Measurements from ENCODE around the gene CNPPD1.

CNPPD1 gene

GRCh38 chr2:219176818-219177551 lies at the start of gene CNPPD1:
TSS of gene CNPPD1 (minus strand) at chr2:219176925. CDS start at chr2:219176828, 97 bp downstream.
- ATAC-seq (replicated peaks) (peak; percentile 76 to 79), DNase-seq (peak; percentile 84)
- Mint-ChIP-seq H3K27me3 (no peaks in the 10 kb centered on the region), H3K4me3 (peak within 1 kb of the TSS; percentile 89 to 95), H3K4me1 (peaks cover 54 to 73% of the 10 kb centered on the region in 2 donors), H3K27ac (peak within 1 kb of the TSS; percentile 99), H3K36me3 (peaks cover 28 to 60% of the 10 kb centered on the region in 2 donors), H3K9me3 (no peaks in the 10 kb centered on the region)

GRCh38 chr2:219225350-219225749 lies 48.6 kb upstream of the CNPPD1 start:
- Mint-ChIP-seq H3K4me3 (no peak overlapping the region), H3K9me3 (no peaks in the 10 kb centered on the region), H3K4me1 (peaks cover 15 to 32% of the 10 kb centered on the region in 2 donors), H3K36me3 (peaks cover 52 to 63% of the 10 kb centered on the region in 2 donors), H3K27ac (peak overlapping the region; percentile 25), H3K27me3 (no peaks in the 10 kb centered on the region)
- no peak for ATAC-seq (replicated peaks)
- DNase-seq = no peak

- Mint-ChIP-seq H3K27ac (no peak overlapping the region), H3K36me3 (peaks cover 48 to 62% of the 10 kb centered on the region in 2 donors), H3K27me3 (no peaks in the 10 kb centered on the region), H3K4me1 (peaks cover 15 to 46% of the 10 kb centered on the region in 2 donors), H3K4me3 (no peak overlapping the region), H3K9me3 (no peaks in the 10 kb centered on the region)
- no peak for ATAC-seq (replicated peaks)
- no peak for DNase-seq
Measured at GRCh38 chr2:219223831-219224610, 47.3 kb upstream of the CNPPD1 start.

- Mint-ChIP-seq H3K9me3 (no peaks in the 10 kb centered on the region), H3K4me3 (no peak overlapping the region), H3K4me1 (peaks cover 14 to 40% of the 10 kb centered on the region in 2 donors), H3K27me3 (no peaks in the 10 kb centered on the region), H3K36me3 (peaks cover 48 to 58% of the 10 kb centered on the region in 2 donors), H3K27ac (no peak overlapping the region)
- DNase-seq = no peak
- no peak for ATAC-seq (replicated peaks)
Measured at GRCh38 chr2:219221957-219222518, 45.3 kb upstream of the CNPPD1 start.

- Mint-ChIP-seq H3K4me1 (peaks cover 20 to 47% of the 10 kb centered on the region in 2 donors), H3K4me3 (no peak overlapping the region), H3K27me3 (no peaks in the 10 kb centered on the region), H3K9me3 (no peaks in the 10 kb centered on the region), H3K36me3 (peaks cover 53 to 63% of the 10 kb centered on the region in 2 donors), H3K27ac (no peak overlapping the region)
- ATAC-seq (replicated peaks) (no peak), DNase-seq (no peak)
Measured at GRCh38 chr2:219220652-219221402, 44.1 kb upstream of the CNPPD1 start.

- ATAC-seq (replicated peaks) (no peak), DNase-seq (no peak)
- Mint-ChIP-seq H3K4me3 (peak overlapping the region; percentile 6 to 95), H3K9me3 (no peaks in the 10 kb centered on the region), H3K27ac (no peak overlapping the region), H3K36me3 (peaks cover 46 to 59% of the 10 kb centered on the region in 2 donors), H3K27me3 (no peaks in the 10 kb centered on the region), H3K4me1 (peaks cover 20 to 43% of the 10 kb centered on the region in 2 donors)
Measured at GRCh38 chr2:219219784-219220532, 43.2 kb upstream of the CNPPD1 start.

- peak within 1 kb of the TSS; percentile 93 for H3K27ac Mint-ChIP-seq
- peaks cover 21 to 40% of the 10 kb centered on the region in 2 donors for H3K4me1 Mint-ChIP-seq
- peak; percentile 84 to 91 for ATAC-seq (replicated peaks)
- no peaks in the 10 kb centered on the region for H3K9me3 Mint-ChIP-seq
- H3K4me3 Mint-ChIP-seq = peak within 1 kb of the TSS; percentile 90 to 95
- peaks cover 44 to 59% of the 10 kb centered on the region in 2 donors for H3K36me3 Mint-ChIP-seq
- peak; percentile 86 for DNase-seq
- no peaks in the 10 kb centered on the region for H3K27me3 Mint-ChIP-seq
Measured at GRCh38 chr2:219218732-219219701, 42.3 kb upstream of the CNPPD1 start, which contains the start of gene ABCB6. TSS of gene ABCB6 (minus strand) at chr2:219218958. CDS start at chr2:219218673, 285 bp downstream.

GRCh38 chr2:219218217-219218731 lies 41.5 kb upstream of the CNPPD1 start:
- peaks cover 45 to 56% of the 10 kb centered on the region in 2 donors for H3K36me3 Mint-ChIP-seq
- H3K4me1 Mint-ChIP-seq = peaks cover 21 to 40% of the 10 kb centered on the region in 2 donors
- H3K27ac Mint-ChIP-seq = peak overlapping the region; percentile 93
- H3K9me3 Mint-ChIP-seq = no peaks in the 10 kb centered on the region
- H3K27me3 Mint-ChIP-seq = no peaks in the 10 kb centered on the region
- ATAC-seq (replicated peaks) = peak; percentile 52 to 55
- H3K4me3 Mint-ChIP-seq = peak overlapping the region; percentile 90 to 95
- DNase-seq = no peak

GRCh38 chr2:219216535-219216915 lies 39.8 kb upstream of the CNPPD1 start:
- H3K27ac Mint-ChIP-seq = peak overlapping the region; percentile 37
- H3K36me3 Mint-ChIP-seq = peaks cover 49 to 59% of the 10 kb centered on the region in 2 donors
- H3K4me3 Mint-ChIP-seq = peak overlapping the region; percentile 64 to 95
- ATAC-seq (replicated peaks) (no peak), DNase-seq (no peak)
- H3K4me1 Mint-ChIP-seq = peaks cover 21 to 50% of the 10 kb centered on the region in 2 donors
- H3K27me3 Mint-ChIP-seq = no peaks in the 10 kb centered on the region
- no peaks in the 10 kb centered on the region for H3K9me3 Mint-ChIP-seq

GRCh38 chr2:219215871-219216534 lies 39.3 kb upstream of the CNPPD1 start:
- DNase-seq = no peak

GRCh38 chr2:219214786-219215185 lies 38.1 kb upstream of the CNPPD1 start:
- Mint-ChIP-seq H3K9me3 (no peaks in the 10 kb centered on the region), H3K27me3 (no peaks in the 10 kb centered on the region), H3K27ac (no peak overlapping the region), H3K36me3 (peaks cover 46 to 48% of the 10 kb centered on the region in 2 donors), H3K4me1 (peaks cover 20 to 47% of the 10 kb centered on the region in 2 donors), H3K4me3 (no peak overlapping the region)
- DNase-seq (no peak), ATAC-seq (replicated peaks) (no peak)

More at GRCh38 chr2:219215871-219216534, 39.3 kb upstream of the CNPPD1 start:
- no peaks in the 10 kb centered on the region for H3K9me3 Mint-ChIP-seq
- no peak for ATAC-seq (replicated peaks)
- H3K27me3 Mint-ChIP-seq = no peaks in the 10 kb centered on the region
- peak overlapping the region in 1 of 2 donors; percentile 32 for H3K4me3 Mint-ChIP-seq
- peaks cover 21 to 54% of the 10 kb centered on the region in 2 donors for H3K4me1 Mint-ChIP-seq
- H3K27ac Mint-ChIP-seq = no peak overlapping the region
- H3K36me3 Mint-ChIP-seq = peaks cover 47 to 57% of the 10 kb centered on the region in 2 donors

GRCh38 chr2:219214141-219214540 lies 37.4 kb upstream of the CNPPD1 start:
- DNase-seq (no peak), ATAC-seq (replicated peaks) (no peak)
- H3K36me3 Mint-ChIP-seq = peaks cover 45% of the 10 kb centered on the region in 2 donors
- H3K9me3 Mint-ChIP-seq = no peaks in the 10 kb centered on the region
- peak overlapping the region; percentile 6 for H3K27ac Mint-ChIP-seq
- H3K4me3 Mint-ChIP-seq = no peak overlapping the region
- H3K27me3 Mint-ChIP-seq = no peaks in the 10 kb centered on the region
- peaks cover 21 to 44% of the 10 kb centered on the region in 2 donors for H3K4me1 Mint-ChIP-seq
